Gastrocnemius medialis (tissue), 4 donors: ENCODE measurements around the gene UBASH3B.

Experiments
- CTCF ChIP-seq, 5 experiments: fragments of 450-650 bp in 3 of 5; fragments of 200-600 bp in 2 of 5; sonication (generic) in 2 of 5; IDR thresholded peaks in 4 of 5; conservative IDR thresholded peaks in 1 of 5; 1 replicate in 4 of 5; 2 replicates in 1 of 5; pipeline ENCODE4 v1.5.1; 2016 to 2019; ENCODE audit warnings: antibody characterized with exemption in 5 of 5, mild to moderate bottlenecking in 3 of 5, moderate library complexity in 3 of 5
- POLR2A ChIP-seq, 2 donors: fragments of 450-650 bp; IDR thresholded peaks; one replicate each; pipeline ENCODE4 v1.6.1; 2017; ENCODE audit warnings: antibody characterized with exemption in 2 of 2, mild to moderate bottlenecking in 2 of 2, moderate library complexity in 2 of 2

GRCh38 chr11:122706291-122707088, 51.0 kb downstream of the UBASH3B start:
- TF ChIP-seq POLR2A (IDR thresholded peaks at IDR 0.05) (no peak), CTCF (IDR thresholded peaks at IDR 0.05 in 4 of 5, conservative IDR thresholded peaks at IDR 0.05 in 1 of 5) (no peak)
